ENCODE data around the gene CBX7. TPM values are rescaled to one million over a fixed set of nuclear protein-coding genes. Genes with fewer than 3 reads are reported as not detected.

Gene CBX7
- total and polyA plus RNA-seq, 4 donors: 2.2 to 21.8 (median 14.9) TPM

GRCh38 chr22:39146256-39147101, 6.0 kb downstream of the CBX7 start:
- WGBS: 65% methylated on average over 6 of the region's 6 CpGs
- peak; percentile 52 for DNase-seq (ENCODE audit: low spot score)
- Histone ChIP-seq H3K36me3 (ENCODE audit: control insufficient read depth in 4 of 4, insufficient read depth in 3 of 4, low read depth in 1 of 4, low read length in 3 of 4) (peaks cover 0 to 4% (median under 1%) of the 10 kb centered on the region in 4 donors), H3K4me3 (ENCODE audit: low read depth in 1 of 3, low read length in 3 of 3) (peak overlapping the region in 1 of 3 donors; percentile 86), H3K9ac (ENCODE audit: low read depth in 1 of 2, low read length in 2 of 2) (peak overlapping the region; percentile 51 to 68), H3K4me1 (ENCODE audit: control insufficient read depth in 4 of 4, insufficient read depth in 4 of 4, low read length in 3 of 4) (peaks cover 11 to 52% (median 35%) of the 10 kb centered on the region in 4 donors), H3K27ac (ENCODE audit: low read depth in 1 of 2, low read length in 2 of 2) (peak overlapping the region; percentile 88 to 94), H3K27me3 (ENCODE audit: control insufficient read depth in 4 of 4, insufficient read depth in 4 of 4, low read length in 3 of 4) (no peaks in the 10 kb centered on the region), H3K9me3 (ENCODE audit: control insufficient read depth in 4 of 4, low read length in 3 of 4) (no peaks in the 10 kb centered on the region)
- no peak for TF ChIP-seq NR2F2 (IDR thresholded peaks at IDR 0.05)
- no peak for TF ChIP-seq JUND (IDR thresholded peaks at IDR 0.05)
- TF ChIP-seq RXRA (IDR thresholded peaks at IDR 0.05): no peak
- TF ChIP-seq FOXA2 (IDR thresholded peaks at IDR 0.05): no peak
- TF ChIP-seq HNF4A (conservative IDR thresholded peaks at IDR 0.05): no peak
- no peak for TF ChIP-seq EGR1 (IDR thresholded peaks at IDR 0.05; ENCODE audit: low read depth in 2 of 2)
- TF ChIP-seq, protein P1, sequence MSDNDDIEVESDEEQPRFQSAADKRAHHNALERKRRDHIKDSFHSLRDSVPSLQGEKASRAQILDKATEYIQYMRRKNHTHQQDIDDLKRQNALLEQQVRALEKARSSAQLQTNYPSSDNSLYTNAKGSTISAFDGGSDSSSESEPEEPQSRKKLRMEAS (IDR thresholded peaks at IDR 0.05): no peak
- TF ChIP-seq, protein P2, sequence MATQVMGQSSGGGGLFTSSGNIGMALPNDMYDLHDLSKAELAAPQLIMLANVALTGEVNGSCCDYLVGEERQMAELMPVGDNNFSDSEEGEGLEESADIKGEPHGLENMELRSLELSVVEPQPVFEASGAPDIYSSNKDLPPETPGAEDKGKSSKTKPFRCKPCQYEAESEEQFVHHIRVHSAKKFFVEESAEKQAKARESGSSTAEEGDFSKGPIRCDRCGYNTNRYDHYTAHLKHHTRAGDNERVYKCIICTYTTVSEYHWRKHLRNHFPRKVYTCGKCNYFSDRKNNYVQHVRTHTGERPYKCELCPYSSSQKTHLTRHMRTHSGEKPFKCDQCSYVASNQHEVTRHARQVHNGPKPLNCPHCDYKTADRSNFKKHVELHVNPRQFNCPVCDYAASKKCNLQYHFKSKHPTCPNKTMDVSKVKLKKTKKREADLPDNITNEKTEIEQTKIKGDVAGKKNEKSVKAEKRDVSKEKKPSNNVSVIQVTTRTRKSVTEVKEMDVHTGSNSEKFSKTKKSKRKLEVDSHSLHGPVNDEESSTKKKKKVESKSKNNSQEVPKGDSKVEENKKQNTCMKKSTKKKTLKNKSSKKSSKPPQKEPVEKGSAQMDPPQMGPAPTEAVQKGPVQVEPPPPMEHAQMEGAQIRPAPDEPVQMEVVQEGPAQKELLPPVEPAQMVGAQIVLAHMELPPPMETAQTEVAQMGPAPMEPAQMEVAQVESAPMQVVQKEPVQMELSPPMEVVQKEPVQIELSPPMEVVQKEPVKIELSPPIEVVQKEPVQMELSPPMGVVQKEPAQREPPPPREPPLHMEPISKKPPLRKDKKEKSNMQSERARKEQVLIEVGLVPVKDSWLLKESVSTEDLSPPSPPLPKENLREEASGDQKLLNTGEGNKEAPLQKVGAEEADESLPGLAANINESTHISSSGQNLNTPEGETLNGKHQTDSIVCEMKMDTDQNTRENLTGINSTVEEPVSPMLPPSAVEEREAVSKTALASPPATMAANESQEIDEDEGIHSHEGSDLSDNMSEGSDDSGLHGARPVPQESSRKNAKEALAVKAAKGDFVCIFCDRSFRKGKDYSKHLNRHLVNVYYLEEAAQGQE (IDR thresholded peaks at IDR 0.05): no peak
- TF ChIP-seq RAD21 (IDR thresholded peaks at IDR 0.05): no peak
- TF ChIP-seq HNF4G (IDR thresholded peaks at IDR 0.05): no peak
- no peak for TF ChIP-seq GABPA (IDR thresholded peaks at IDR 0.05 in 1 of 2, conservative IDR thresholded peaks at IDR 0.05 in 1 of 2)
- TF ChIP-seq, protein P3, sequence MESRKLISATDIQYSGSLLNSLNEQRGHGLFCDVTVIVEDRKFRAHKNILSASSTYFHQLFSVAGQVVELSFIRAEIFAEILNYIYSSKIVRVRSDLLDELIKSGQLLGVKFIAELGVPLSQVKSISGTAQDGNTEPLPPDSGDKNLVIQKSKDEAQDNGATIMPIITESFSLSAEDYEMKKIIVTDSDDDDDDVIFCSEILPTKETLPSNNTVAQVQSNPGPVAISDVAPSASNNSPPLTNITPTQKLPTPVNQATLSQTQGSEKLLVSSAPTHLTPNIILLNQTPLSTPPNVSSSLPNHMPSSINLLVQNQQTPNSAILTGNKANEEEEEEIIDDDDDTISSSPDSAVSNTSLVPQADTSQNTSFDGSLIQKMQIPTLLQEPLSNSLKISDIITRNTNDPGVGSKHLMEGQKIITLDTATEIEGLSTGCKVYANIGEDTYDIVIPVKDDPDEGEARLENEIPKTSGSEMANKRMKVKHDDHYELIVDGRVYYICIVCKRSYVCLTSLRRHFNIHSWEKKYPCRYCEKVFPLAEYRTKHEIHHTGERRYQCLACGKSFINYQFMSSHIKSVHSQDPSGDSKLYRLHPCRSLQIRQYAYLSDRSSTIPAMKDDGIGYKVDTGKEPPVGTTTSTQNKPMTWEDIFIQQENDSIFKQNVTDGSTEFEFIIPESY (IDR thresholded peaks at IDR 0.05): no peak
- TF ChIP-seq, protein P4, sequence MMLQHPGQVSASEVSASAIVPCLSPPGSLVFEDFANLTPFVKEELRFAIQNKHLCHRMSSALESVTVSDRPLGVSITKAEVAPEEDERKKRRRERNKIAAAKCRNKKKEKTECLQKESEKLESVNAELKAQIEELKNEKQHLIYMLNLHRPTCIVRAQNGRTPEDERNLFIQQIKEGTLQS (IDR thresholded peaks at IDR 0.05): no peak
- TF ChIP-seq YY1 (IDR thresholded peaks at IDR 0.05): no peak
- TF ChIP-seq TAF1 (conservative IDR thresholded peaks at IDR 0.05): no peak
- TF ChIP-seq FOXA1 (IDR thresholded peaks at IDR 0.05): no peak
- TF ChIP-seq, protein P5, sequence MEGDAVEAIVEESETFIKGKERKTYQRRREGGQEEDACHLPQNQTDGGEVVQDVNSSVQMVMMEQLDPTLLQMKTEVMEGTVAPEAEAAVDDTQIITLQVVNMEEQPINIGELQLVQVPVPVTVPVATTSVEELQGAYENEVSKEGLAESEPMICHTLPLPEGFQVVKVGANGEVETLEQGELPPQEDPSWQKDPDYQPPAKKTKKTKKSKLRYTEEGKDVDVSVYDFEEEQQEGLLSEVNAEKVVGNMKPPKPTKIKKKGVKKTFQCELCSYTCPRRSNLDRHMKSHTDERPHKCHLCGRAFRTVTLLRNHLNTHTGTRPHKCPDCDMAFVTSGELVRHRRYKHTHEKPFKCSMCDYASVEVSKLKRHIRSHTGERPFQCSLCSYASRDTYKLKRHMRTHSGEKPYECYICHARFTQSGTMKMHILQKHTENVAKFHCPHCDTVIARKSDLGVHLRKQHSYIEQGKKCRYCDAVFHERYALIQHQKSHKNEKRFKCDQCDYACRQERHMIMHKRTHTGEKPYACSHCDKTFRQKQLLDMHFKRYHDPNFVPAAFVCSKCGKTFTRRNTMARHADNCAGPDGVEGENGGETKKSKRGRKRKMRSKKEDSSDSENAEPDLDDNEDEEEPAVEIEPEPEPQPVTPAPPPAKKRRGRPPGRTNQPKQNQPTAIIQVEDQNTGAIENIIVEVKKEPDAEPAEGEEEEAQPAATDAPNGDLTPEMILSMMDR (IDR thresholded peaks at IDR 0.05; ENCODE audit: low read depth, low read length, missing input control): no peak
- TF ChIP-seq SP1 (IDR thresholded peaks at IDR 0.05): no peak
